GM12891 (cell line): Measurements from ENCODE around the gene S1PR1.
"Not testable (repeated sequence)": the region's sequence is repeated elsewhere in the genome, so short reads cannot be mapped to it uniquely, and the experiment has no call there.

Experiments
- DNase-seq: peaks from one replicate; pipeline ENCODE4 v3.0.0; 2011; ENCODE audit warnings: low spot score; ENCODE audit not compliant: insufficient read length
- FAIRE-seq: peaks from 2 replicates; lab custom pipeline; 2011; peaks lifted over from hg19 to GRCh38; lab: Jason Lieb, UNC
- PAX5 ChIP-seq: IDR thresholded peaks from 2 replicates; pipeline ENCODE4 v1.6.1; 2011; ENCODE audit warnings: low read length, moderate library complexity, mild to moderate bottlenecking; ENCODE audit not compliant: insufficient read depth, severe bottlenecking
- POLR2A ChIP-seq: IDR thresholded peaks from 2 replicates; pipeline ENCODE4 v1.6.1; 2011; ENCODE audit warnings: low read depth, low read length, control low read depth
- POLR2AphosphoS5 ChIP-seq: IDR thresholded peaks from 2 replicates; pipeline ENCODE4 v1.6.1; 2011; ENCODE audit warnings: low read depth, low read length, control low read depth
- POU2F2 ChIP-seq: IDR thresholded peaks from 2 replicates; pipeline ENCODE4 v1.6.1; 2011; ENCODE audit warnings: low read depth, mild to moderate bottlenecking, control low read depth, low read length, moderate library complexity
- SPI1 ChIP-seq: IDR thresholded peaks from 2 replicates; pipeline ENCODE4 v1.6.1; 2011; ENCODE audit warnings: low read depth, low read length, control low read depth
- TAF1 ChIP-seq: IDR thresholded peaks from 2 replicates; pipeline ENCODE4 v1.6.1; 2011; ENCODE audit warnings: low read depth, low read length, control low read depth

The S1PR1 gene

DNA sequence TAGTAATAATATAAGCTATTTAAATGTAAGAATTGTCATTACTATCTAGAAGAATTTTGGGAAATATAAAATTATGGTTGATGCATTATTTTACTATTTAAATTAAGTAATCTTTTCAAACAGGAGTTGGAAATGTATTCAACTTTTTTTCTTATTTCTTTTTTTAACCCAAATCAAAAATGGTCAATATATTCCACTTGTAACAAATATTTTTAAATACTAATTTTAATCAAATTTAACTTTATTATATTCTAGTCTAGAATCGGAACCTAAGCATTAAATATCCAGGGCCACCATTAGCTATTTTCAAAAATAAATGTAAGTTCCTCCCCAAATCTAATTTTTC, 37.2 kb upstream of the S1PR1 start:
- FAIRE-seq, result no peak
- TF ChIP-seq SPI1 (no peak), TAF1 (no peak), POLR2A (no peak), PAX5 (no peak), POLR2AphosphoS5 (no peak), POU2F2 (no peak)
- DNase-seq, result no peak

GRCh38 chr1:101200513-101200912, 36.3 kb upstream of the S1PR1 start:
- DNase-seq (no peak), FAIRE-seq (no peak)
- TF ChIP-seq TAF1 (no peak), POLR2A (no peak), SPI1 (no peak), POLR2AphosphoS5 (no peak), PAX5 (no peak), POU2F2 (no peak)

DNA sequence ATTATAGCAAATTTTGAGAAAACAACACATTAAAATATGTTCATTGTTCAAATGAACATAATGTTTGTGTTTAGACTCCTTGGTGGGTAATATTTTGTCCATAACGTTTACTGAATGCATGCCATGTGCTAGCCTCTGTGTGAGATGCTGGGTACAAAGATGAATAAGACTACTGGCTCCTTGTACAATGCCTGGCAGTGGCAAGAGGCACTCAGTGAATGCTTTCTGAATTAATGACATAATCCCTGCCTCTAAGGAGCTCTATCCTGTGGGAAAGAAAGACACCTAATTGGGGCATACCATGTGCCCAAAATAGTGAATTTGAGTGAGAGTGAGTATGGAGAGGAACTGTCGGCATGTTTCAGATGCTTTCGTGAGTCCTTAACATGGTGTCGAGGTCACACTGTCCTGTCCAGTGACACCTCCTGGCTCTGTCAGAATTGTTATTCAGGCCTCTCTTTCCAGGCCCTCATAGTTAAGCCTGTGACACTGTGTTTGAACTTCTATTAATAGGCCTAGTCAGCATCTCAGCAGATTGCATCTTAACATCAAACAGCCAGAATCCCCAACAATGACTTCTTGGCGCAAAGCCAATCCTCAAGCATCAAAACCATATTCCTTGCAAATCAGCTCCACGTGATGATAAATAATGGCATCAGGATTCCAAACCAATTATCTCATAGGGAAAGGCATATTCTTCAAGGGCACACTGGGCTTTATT, 32.8 kb upstream of the S1PR1 start:
- DNase-seq (no peak), FAIRE-seq (no peak)
- TF ChIP-seq TAF1, result no peak
- no peak for TF ChIP-seq POLR2AphosphoS5
- no peak for TF ChIP-seq POU2F2
- TF ChIP-seq PAX5, result no peak
- no peak for TF ChIP-seq POLR2A
- no peak for TF ChIP-seq SPI1

DNA sequence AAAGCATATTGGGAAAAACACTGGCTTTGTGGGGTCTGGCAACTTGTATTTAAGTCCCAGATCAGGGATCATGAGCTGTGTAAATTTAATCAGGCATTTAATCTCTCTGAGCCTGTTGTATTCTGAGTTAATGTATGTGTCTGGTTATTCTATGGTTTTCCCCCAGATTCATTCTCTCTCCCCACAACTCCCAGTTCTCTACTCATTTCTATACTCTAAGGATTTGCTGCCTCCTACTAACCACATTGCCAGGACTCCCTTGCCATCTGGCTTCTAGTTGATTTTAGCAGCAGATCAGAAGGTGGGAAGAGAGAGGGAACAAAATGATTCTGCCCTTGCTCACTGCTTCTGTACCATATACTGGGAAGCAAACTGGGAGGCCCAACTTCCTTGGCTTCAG, 31.4 kb upstream of the S1PR1 start:
- FAIRE-seq, result peak; percentile 23

DNA sequence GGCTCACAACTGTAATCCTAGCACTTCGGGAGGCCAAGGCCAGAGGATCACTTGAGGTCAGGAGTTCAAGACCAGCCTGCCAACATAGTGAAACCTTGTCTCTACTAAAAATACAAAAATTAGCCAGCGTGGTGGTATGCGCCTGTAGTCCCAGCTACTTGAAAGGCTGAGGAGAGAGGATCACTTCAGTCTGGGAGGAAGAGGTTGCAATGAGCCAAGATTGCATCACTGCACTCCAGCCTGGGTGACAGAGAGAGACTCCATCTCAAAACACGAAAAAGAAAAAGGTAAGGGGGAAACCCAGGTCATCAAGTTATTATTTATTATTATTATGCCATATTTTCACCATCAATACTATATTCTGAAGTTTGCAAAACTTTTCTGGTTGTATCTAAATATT, 30.7 kb upstream of the S1PR1 start:
- not testable (repeated sequence) for DNase-seq, FAIRE-seq

More for the DNA sequence above, 31.4 kb upstream of the S1PR1 start:
- no peak for DNase-seq
- TF ChIP-seq SPI1 (no peak), POLR2AphosphoS5 (no peak), PAX5 (no peak), POLR2A (no peak), POU2F2 (no peak), TAF1 (no peak)

DNA sequence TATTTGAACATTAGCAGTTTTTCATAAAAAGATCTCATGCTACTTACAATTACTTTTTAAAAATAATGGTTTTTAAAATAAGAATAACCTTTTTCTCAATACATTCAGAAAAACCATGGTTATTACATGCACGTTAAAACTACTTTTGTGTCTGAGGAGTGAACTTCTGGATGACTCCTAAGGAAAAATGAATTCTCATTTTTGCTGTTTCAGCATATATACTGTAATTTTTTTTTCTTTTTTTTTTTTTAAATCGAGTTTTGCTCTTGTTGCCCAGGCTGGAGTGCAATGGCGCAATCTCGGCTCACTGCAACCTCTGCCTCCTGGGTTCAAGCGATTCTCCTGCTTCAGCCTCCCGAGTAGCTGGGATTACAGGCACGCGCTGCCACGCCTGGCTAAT, 29.5 kb upstream of the S1PR1 start:
- not testable (repeated sequence) for DNase-seq, FAIRE-seq

DNA sequence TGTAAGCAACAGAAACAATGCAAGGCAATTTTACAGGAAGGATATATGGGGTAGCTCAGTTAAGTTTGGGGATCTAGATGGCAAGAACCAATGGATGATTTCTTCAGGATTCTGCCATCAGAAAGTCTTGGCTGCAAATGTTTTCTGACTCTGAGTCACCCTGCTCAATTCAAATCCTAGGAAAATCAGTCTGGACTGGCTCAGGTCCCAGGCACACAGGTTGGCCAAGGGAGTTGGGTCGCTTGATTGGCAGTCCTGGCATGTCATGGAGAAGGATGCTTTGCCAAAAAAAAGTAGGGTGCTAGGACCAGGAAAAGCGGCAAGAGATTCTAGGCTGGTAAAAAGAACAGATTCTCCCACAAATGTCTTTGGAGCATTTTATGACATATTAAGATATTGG, 28.9 kb upstream of the S1PR1 start:
- TF ChIP-seq SPI1, result no peak
- TF ChIP-seq PAX5, result no peak
- TF ChIP-seq POLR2A, result no peak
- TF ChIP-seq TAF1, result no peak
- no peak for TF ChIP-seq POLR2AphosphoS5
- TF ChIP-seq POU2F2, result no peak
- DNase-seq (no peak), FAIRE-seq (no peak)

DNA sequence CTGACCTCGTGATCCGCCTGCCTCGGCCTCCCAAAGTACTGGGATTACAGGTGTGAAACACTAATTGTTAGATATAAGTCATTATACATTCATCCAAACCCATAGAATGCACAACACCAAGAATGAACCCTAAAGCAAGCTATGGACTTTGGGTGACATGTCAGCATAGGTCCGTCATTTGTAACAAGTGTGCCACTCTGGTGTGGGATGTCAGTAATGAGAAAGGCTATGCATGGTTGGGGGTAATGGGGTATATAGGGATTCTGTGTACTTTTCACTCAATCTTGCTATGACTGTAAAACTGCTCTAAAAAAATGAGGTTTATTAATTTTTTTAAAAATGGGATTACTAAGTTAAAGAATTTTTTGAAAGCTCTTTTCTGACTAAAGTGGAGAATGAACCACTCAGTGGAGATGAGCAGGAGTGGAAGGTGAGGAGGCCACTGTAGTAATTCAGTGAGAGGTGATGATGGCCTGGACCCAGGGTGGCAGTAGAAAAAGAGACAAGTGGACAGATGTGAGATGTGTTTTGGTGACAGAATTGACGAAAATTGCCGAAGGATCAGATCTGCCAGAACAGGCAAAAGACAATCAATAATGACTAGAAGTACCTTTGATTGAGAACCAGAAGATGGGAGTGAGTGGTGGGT, 21.3 kb upstream of the S1PR1 start:
- no peak for DNase-seq
- TF ChIP-seq PAX5 (no peak), SPI1 (no peak), POU2F2 (no peak), POLR2AphosphoS5 (no peak), TAF1 (no peak), POLR2A (no peak)
- FAIRE-seq, result peak; percentile 20

- no peak for DNase-seq
- no peak for FAIRE-seq
- TF ChIP-seq POLR2AphosphoS5 (no peak), POLR2A (no peak), PAX5 (no peak), TAF1 (no peak), SPI1 (no peak), POU2F2 (no peak)
These were observed 20.2 kb upstream of the S1PR1 start for GRCh38 chr1:101216623-101217022.

DNA sequence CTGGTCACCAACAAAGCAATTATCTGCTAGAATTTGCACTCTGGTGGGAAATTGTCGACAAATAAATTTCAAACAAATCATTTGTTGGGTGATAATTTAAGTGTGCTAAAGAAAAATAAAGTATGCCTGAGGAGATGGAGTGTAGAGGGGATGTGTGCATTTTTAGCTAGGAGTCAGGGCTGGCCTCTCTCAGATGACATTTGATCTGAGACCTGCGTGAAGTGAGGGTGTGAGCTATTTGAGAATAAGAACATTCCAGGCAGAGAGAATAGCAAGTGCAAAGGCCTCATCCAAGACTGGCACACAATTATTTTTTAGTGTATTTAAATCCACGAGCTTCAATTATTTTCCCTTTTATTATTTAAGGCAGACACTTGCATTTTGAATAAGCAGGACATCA, 19.7 kb upstream of the S1PR1 start:
- DNase-seq, result no peak
- FAIRE-seq, result no peak
- no peak for TF ChIP-seq PAX5
- no peak for TF ChIP-seq POLR2A
- no peak for TF ChIP-seq POLR2AphosphoS5
- TF ChIP-seq POU2F2, result no peak
- TF ChIP-seq SPI1, result no peak
- TF ChIP-seq TAF1, result no peak

GRCh38 chr1:101218968-101219367, 17.9 kb upstream of the S1PR1 start:
- not testable (repeated sequence) for DNase-seq, FAIRE-seq
